RKO (cell line): Measurements from ENCODE around the gene PRKACA.

Source experiments
- DNase-seq: peaks from one replicate; pipeline ENCODE4 v3.0.0-alpha.2; 2016; ENCODE audit warnings: low spot score

PRKACA gene

DNA sequence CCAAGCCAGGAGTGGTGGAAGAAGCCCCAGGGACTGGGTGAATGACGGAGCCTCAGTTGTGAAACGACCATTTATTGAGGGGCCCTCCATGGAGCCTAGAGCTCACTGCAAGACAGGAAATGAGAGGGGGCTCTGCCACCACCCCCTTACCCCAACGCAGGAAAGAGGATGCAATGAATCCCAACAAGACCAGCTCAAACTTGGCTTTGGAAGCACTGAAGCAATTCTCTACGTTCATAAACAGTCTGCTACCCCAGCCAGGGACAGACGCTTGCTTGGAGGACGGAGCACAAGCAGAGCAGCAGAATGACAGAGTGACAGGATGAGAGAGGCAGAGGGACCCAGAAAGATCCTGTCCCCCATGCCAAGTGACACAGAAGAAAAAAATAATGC is 1.0 kb downstream of the PRKACA start:
- DNase-seq: no peak

DNA sequence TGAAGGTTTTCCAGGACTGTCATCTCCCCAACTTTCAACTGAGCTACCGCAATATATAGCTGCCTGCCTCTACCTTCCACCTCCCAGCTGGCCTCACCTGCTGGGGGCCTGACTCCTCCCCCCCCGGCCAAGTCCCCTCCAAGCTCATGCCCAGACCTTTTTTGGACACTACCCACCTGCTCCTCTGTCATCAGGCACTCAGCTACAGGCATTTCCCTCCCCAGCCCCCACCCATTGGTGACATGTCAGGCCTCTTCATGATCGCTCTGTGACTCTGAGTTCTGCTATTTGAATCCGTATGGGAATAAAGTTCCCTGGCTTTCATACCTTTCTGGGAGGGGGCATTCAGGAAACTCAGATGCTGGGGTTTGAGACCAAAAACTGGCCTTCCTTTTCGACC is 1.8 kb downstream of the PRKACA start:
- DNase-seq: no peak

DNA sequence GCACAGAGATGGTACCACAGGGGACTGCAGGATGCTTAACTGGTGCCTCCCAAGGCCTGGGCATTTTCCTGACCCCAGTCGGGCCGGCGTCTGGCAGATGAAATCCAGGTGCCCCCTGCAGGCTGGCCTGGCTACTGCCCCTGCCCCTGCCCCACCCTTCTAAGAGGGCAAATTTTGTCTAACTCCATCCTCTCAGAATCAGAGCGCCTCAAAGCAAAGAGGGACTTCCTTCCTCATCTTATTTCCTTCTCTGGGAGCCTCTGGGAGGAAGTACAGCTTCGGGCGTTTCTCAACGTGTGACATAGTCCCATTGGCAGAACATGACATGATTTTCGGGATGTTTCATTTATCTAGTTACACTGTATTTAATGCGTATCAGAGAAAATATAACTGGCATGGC is 2.7 kb downstream of the PRKACA start:
- DNase-seq: peak; percentile 55

DNA sequence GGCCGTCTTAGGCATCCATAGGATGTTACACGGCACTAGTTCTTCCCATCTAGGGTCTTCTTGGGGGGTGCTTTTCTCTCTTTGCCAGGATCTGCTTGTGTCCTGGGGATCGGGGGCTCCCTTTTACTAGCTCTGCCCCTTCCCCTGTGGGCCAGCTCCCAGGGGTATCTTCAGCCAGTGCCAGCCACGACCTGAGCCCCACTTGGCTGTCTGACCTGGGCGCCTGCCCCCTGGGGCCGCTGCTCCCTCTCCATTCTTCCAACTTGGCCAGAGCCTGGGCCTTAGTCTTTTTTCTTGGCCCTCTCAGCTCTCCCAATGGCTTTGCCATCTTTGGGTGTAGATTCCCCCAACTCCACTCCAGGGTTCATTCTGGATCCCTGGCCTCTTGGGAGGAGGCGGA is 3.1 kb downstream of the PRKACA start:
- DNase-seq: no peak

DNA sequence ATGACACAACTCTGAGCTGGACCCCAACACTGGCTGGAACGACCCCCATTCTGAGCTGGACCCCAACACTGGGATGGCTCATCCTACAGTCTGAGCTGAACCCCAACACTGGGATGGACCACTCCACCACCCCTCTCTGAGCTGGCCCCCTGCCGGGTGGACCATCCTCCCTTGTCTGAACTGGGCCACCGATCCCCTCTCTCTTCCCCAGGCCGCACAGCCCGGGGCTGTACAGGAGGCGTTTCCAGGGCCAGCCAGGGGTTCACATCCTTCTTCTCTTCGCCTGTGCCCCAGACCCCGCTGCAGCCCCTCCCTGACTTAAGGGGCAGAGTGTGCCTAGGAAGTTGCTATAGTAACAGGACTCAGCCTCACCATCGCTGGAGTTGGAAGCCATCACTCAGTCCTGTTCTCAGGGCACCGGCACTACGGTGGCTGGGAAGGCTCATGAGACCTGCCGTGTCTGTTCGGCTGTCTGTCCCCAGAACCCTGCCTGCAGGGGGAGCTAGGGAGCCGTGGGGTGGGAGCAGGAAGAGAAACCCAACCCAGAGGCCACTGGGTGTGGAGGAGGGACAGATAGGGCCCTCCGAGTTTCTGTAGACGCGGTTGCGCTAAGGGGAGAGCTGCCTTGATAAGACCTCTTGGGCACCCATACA is 3.7 kb downstream of the PRKACA start:
- DNase-seq: peak; percentile 33

DNA sequence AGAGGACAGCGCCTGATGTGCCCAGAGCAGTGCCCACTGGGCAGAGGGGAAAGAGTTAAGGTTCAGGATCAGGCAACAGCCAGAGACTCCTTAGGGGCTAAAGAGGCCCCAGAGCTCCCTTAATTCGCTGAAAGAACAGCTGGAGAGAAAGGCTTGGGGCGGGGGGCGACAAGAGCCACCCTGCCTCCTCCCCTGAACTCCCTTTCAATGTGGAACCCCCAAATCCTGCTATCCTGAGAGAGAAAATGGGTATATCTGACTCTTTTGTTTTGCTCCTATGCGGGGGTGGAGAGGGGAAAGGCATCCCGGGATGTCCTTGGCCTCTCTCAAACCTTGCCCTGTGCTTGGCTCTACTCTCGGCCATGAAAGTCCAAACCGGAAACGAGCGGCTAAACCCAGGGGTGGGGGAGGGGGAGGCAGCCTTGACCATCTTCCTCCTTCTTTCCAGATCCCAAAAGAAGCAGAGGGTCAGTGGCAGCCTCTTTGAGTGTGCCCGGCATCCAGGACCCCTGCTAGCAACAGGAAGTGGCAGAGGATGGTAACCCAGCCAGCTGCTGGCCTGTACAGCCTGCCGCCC is 4.7 kb downstream of the PRKACA start:
- DNase-seq: no peak

DNA sequence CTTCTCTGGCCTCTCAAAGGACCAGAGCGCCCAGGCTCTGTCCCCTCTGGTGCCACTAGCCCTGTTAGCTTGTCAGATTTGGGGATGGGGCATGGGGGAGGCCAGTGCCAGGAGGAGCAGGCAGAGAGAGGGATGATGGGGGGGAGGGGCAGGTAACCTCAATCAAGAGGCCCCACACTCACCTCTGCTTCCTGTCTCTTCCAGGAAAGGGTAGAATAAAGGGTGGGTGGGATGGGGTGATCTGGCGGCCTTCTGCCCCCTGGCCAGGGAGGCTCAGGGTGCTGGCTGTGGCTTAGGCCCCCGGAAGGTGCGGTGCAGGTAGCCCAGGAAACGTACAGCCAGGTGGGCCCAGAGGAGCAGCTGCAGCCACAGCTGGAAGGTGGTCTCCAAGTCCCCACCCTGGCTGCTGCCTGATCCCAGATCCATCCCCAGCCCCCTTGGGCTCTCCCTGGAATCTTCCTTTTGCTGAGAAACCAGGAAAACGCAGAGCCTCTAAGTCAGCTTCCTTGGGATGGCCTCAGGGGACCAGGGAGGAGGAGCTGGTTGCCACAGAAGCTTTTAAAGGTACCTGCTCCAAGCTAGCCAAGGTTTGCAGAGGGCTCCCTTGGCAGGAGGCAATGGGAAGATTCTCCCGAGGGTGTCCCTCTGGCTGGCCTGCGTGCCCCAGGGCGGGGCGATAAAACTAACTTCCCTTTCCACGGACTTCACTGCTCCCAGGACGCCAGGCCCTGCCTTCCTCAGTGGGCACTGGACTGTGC is 5.3 kb downstream of the PRKACA start:
- DNase-seq: no peak

DNA sequence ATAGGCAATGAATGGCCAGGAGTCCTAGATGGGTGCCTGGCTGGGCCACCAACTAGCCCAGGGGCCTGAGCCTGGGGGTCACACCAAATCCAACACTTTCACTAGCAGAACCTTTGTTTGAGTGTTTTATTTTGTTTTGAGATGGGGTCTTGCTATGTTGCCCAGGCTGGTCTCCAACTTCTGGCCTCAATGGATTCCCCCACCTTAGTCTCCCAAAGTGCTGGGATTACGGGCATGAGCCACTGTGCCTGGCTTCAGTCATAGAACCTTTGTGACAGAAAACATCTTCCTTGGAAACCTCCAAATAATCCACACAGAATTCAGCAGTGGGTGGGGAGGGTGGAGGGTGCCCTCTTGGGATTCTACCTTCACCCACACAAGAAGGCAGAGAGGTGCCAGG is 6.1 kb downstream of the PRKACA start:
- no peak for DNase-seq

DNA sequence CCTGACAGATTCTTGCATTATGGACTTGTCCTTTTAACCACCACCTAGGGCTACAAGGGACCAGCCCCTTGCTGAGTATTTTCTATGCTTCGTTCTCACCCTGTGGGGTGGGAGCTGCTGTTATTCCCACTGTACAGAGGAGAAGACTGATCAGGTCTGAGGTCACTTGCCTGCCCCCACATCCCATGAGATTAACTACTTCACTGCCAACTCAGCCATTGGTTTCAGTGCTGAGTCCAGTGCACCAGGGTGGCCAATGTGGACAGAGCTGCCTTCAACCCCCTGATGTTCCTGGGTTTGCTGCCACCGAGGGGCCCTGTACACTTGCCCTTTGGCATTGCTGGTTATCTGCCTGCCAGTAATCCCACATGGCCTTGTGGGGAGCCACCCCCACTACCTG is 6.9 kb downstream of the PRKACA start:
- no peak for DNase-seq

DNA sequence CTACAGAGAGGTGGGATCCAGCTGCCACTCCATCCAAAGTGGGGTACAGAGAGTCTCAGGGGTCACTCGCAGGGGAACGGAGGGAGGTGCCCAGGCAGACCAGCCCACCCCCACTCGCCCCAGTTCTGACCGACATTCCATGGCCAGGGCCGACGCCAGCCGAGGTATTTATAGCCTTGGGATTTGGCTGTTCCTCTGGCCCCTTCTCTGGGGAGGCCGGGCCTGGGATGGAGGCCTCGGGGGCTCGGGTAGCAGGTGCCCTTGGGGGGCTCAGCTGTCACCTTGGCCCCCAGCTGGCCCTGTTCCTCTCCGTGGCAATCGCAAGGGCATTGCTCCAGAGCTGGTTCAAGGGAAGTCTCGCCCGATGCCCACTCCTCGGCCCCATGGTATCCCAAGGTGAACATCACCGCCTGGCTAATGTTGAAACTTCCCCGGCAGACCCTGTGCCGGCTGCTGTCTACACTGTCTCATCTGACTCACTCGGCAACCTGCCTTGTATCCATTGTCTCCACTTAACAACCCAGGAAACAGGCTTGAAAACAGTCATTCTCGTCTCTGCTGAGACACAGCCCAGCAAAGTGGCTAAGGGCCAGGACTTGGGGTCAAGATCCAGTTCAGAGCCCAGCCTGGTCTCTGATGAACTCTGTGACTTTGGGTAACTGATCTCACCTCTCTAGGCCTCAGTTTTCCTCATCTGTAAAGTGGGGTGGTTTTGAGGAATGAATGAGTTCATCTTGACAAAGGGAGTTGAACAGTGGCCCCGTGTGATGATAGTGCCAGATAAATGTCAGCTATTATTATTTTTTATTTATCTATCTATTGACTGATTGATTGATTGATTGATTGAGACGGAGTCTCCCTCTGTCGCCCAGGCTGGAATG is 9.7 kb downstream of the PRKACA start:
- DNase-seq: peak; percentile 42

DNA sequence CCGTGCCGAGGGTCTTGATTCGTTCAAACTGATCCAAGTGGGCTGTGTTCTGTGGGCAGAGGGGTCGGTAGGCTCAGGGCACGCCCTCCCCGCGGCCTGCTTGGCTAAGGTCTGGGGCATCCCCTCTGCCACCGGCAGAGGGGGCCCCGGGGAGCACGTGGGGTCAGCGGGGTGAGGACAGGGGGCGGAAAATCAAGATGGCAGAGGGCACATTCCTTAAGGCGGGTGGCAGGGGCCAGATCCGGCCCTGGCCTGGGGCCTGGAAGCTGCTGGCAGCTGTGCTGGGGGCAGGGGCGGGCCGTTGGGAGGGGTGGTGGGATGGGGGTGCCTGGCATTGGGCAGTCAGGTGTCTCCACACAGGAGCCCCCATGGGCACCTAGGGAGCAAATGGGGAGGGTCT is 10.7 kb downstream of the PRKACA start:
- DNase-seq: no peak

DNA sequence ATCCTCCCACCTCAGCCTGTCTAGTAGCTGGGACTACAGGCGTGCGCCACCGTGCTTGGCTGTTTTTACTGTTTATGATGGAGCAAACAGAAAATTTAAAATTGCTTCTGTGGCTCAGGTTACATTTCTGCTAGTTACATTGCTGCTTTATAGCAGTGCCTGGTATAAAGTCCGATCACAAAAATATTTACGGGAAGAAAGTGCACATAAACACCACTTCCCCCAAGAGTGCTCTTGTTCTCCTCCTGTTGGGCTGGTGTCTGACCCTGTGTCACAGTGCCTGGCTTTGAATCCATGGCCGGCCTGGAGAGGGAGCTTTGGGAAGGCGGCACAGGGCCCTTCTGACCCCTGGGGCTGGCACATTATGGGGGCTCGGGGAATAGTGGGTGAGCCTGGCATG is 11.9 kb downstream of the PRKACA start:
- no peak for DNase-seq

DNA sequence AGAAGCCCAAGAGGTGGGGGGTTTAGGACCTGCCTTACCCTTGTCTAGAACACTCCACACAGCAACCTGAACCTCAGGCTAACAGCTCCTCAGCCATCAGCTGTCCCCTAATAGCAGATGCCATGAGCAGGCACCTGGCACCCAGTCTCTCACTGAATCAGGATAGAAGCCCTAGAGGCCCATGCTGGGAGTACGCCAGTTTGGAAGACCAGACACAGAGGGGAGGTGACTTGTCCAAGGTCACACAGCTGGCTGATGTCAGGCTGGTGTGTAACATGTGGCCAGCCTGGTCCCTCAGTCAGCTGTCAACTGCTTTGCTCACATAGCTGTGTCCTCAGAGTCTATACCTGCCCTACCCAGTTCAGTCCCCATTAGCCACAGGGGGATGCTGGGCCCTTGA is 14.3 kb downstream of the PRKACA start:
- peak; percentile 51 for DNase-seq

DNA sequence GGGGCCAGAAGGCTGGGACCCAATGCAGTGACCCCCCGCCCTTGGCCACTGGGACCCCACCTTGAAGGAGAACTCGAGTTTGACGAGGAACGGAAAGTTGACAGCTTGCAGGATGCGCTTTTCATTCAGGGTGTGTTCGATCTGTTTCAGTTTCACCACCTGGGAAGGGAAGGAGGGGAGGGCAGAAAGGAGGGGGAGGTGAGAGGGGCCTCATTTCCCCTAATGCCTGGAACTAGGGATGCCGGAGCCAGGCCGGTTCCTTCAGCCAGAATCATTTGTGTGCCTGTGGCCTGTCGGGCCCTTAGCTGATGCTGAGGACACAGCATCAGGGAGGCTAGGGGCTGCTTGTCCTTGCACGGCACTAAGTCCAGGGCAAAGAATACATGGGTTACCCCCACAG is 14.8 kb downstream of the PRKACA start:
- no peak for DNase-seq

DNA sequence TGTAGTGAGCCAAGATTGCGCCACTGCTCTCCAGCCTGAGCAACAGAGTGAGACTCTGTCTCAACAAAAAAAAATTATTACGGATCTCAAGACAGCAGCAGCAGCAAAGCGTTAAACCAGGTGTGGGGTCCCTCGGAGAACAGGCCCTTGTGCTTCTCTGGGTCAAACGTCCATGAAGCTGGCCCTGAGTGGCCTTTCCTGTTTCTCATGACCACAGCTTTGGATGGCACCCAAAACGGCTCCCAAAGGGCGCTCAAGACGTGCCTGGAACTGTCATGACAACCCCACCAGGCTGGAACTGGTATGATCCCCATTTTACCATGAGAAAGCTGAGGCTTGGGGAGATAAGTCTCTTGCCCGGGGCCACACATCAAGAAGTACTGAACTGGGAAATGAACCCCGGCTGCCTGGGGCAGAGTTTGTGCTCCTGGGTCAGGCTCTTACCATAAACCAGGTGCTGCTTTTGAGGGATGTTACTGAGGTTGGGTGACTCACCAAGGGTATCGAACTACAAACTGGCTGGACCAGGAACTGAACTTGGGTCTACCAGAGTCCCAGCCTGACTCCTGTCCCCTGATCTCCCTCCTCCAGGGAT is 15.4 kb downstream of the PRKACA start:
- no peak for DNase-seq

DNA sequence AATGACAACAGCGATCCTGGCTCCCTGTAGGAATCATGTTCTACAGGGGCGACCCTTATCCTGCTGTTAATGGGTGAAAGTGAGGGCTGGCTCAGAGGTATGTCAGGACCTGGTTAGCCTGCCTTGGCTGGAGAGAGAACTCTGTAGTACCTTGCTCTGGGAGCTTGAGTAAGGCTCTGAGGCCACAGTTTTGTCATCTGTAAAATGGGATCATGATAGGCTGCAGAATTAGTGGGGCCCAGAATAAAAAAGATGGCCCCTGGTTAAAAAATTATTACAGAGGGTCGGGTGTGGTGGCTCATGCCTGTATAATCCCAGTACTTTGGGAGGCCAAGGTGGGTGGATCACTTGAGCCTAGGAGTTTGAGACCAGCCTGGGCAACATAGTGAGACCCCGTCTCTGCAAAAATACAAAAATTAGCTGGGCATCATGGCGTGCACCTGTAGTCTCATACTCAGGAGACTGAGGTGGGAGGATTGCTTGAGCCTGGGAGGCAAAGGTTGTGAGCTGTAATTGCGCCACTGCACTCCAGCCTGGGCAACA is 16.5 kb downstream of the PRKACA start:
- DNase-seq: no peak

DNA sequence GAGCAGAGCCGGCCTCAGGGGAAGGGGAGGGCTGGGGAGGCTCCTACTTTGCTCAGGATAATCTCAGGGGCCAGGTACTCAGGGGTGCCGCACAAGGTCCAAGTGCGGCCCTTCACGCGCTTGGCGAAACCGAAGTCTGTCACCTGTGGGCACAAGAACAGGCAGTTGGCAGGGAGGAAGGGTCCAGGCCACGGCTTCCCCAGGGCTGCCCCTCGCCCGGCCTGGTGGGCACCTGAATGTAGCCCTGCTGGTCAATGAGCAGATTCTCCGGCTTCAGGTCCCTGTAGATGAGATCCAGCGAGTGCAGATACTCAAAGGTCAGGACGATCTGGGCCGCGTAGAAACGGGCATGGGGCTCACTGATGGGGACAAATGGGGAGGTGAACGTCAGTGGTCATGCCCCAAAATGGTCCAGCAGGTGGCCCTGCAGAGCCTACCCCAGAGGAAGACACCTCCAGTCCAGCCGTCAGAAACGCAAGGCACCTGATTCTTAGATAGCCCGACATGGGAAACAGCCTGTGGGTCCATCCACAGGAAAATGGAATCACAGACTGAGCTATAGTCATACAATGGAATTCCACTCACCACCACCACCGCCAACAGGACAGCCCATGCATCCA is 19.9 kb downstream of the PRKACA start:
- DNase-seq: no peak

DNA sequence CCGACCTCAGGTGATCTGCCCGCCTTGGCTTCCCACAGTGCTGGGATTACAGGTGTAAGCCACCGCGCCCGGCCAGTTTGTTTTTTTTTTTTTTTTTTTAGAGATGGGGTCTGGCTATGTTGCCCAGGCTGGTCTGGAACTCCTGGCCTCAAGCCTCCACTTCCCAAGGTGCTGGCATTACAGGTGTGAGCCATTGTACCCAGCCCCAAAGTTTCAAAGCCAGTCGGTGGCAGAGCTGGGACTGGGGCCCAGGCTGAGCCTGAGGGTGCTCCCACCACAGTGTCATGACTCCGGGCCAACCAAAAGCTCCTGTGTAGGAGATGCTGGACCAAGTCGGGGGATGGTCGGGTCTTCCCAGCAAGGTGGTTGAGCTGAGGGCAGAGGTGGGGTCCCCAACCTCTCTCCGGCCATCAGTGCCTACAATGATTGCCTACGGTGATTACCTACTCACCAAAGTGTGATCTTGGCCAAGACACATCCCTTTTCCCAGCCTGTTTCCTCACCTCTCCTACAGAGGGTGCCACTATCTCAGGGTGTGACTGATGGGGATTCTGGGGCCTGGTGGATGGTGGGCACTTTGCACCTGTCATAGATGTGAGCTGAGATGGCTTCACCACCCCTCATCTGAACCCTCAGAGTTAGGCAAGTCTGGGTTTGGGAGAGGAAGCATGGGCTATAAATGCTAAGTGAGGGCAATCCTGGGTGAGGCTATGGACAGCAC is 21.1 kb downstream of the PRKACA start:
- DNase-seq: no peak

DNA sequence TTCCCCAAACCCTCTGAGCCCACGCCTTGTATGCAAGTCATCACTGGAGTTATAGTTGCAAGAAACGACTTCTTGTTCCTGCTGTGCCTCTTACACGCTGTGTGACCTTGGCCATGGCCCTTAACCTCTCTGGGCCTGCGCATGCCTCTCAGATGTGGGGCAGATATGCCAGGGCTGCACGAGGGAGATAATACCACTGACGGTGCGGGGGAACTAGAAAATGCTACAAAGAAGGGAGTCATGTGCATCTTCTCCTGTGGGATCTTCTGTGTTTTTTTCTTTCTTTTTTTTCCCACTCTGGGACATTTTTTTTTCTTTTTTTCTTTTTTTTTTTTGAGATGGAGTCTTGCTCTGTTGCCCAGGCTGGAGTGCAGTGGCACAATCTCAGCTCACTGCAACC is 22.7 kb downstream of the PRKACA start:
- DNase-seq: no peak

DNA sequence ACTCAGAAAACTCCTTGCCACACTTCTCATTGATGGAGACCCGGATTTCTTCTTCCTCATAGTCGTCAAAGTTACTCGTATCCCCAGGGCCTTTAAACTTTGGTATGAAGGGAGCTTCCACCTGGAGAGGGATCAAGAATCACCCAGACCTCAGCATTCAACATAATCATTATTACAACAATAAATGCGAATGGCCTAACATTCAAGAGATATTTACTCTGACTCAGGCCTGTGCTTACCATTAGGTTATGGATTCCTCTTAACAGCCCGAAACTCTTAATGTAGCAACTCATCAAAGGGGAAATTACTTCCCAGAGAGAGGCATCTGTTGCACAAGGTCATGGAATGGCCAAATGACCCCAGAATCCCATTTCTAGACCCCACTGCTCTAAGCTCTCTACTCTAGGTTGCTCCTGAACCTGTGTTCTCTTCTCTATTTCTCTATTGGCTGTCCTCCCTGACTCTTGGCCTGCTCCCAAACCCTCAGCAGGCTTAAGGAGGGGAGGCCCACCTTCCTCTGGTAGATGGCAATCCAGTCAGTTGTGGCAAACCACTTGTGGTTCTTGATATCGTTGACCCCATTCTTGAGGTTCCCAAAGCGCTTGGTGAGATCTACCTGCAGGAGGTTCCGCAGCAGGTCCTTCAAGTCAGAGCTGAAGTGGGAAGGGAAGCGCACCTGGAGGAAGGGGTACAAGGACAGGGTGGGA is 24.3 kb downstream of the PRKACA start:
- DNase-seq: no peak
